MCF 10A (cell line): ENCODE measurements around the gene MCC. TPM values are rescaled to one million over a fixed set of nuclear protein-coding genes. Genes with fewer than 3 reads are reported as not detected.

ENCODE experiments used
- BruUV-seq: library from RNA; stranded (reverse); fragments of 400-500 nt; replicated peaks from 2 replicates; lab custom pipeline; 2021; lab: Mats Ljungman, UMichigan
- CTCF ChIA-PET: fragments of 300-600 bp; sonication (Branson Sonifier 250); formaldehyde crosslinking; extraction: SDS; loops from one replicate; lab custom pipeline; 2021; ENCODE audit warnings: antibody characterized with exemption, inconsistent platforms; lab: Yijun Ruan, JAX
- POLR2A ChIA-PET: fragments of 300-600, 350-650 bp; sonication (Branson Sonifier 250); formaldehyde crosslinking; extraction: SDS; loops from one replicate; lab custom pipeline; 2020; ENCODE audit warnings: antibody characterized with exemption, inconsistent platforms; lab: Yijun Ruan, JAX
- DNase-seq: peaks from one replicate; pipeline ENCODE4 v3.0.0-alpha.2; 2018; ENCODE audit not compliant: unreplicated experiment
- H3K27ac Mint-ChIP-seq: one replicate; pipeline ENCODE4 v1.8.0; 2022; ENCODE audit warnings: mild to moderate bottlenecking, low read depth, mixed read lengths; ENCODE audit not compliant: unreplicated experiment
- H3K27me3 Mint-ChIP-seq: one replicate; pipeline ENCODE4 v1.8.0; 2022; ENCODE audit warnings: mixed read lengths; ENCODE audit not compliant: insufficient read depth, unreplicated experiment
- H3K36me3 Mint-ChIP-seq: one replicate; pipeline ENCODE4 v1.8.0; 2022; ENCODE audit warnings: mild to moderate bottlenecking, moderate library complexity, mixed read lengths; ENCODE audit not compliant: insufficient read depth, unreplicated experiment
- H3K4me1 Mint-ChIP-seq: one replicate; pipeline ENCODE4 v1.8.0; 2022; ENCODE audit warnings: mixed read lengths; ENCODE audit not compliant: insufficient read depth, unreplicated experiment
- H3K4me3 Mint-ChIP-seq: one replicate; pipeline ENCODE4 v1.8.0; 2022; ENCODE audit warnings: mild to moderate bottlenecking, moderate library complexity, mixed read lengths; ENCODE audit not compliant: unreplicated experiment
- H3K9me3 Mint-ChIP-seq: one replicate; pipeline ENCODE4 v1.8.0; 2022; ENCODE audit warnings: mixed read lengths; ENCODE audit not compliant: unreplicated experiment
- intact Hi-C: fragments of 100-400 bp; cut with micrococcal nuclease; formaldehyde crosslinking; loops from 2 replicates; pipeline ENCODE4 v1.14.1; 2022
- total RNA-seq: library from RNA; stranded (reverse); gene quantifications from 2 replicates; pipeline ENCODE4 v1.2.3, GENCODE V29; 2022
- TF ChIP-seq, protein P1 (sequence below): fragments of 200-600 bp; IDR thresholded peaks from one replicate; pipeline ENCODE4 v1.8.0; 2022; ENCODE audit warnings: antibody characterized with exemption, mild to moderate bottlenecking; ENCODE audit not compliant: unreplicated experiment

Gene MCC
- total RNA-seq, 1 experiment from 2014 or later = 25.3 TPM

DNA sequence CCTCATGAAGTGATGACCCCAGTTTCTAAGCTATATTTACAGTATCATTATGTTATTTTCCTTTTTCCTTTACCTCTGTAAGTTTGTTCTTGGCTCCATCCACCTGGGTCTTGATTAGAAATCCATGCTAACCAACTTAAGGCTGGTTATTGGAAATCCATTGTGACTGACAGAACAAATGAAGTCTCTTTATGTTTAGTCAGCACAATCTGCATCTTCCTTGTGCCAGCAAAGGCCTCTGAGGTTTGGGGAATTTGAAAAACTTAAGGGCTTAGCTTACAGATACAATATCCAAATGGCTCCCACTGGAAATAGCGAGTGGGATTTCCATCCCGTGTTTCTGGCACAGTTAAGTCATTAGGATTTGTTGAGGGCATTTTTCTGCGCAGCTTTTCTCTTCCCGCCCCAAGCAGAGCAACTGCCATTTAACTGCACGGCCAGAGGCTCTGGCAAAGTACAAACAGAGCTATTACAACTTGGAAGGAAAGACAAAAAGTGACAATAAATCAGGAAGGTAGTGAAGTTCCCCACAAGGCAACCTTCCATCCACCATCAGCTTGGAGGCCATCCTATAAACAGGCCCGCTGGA, 447.5 kb downstream of the MCC start:
- TF ChIP-seq, protein P1, sequence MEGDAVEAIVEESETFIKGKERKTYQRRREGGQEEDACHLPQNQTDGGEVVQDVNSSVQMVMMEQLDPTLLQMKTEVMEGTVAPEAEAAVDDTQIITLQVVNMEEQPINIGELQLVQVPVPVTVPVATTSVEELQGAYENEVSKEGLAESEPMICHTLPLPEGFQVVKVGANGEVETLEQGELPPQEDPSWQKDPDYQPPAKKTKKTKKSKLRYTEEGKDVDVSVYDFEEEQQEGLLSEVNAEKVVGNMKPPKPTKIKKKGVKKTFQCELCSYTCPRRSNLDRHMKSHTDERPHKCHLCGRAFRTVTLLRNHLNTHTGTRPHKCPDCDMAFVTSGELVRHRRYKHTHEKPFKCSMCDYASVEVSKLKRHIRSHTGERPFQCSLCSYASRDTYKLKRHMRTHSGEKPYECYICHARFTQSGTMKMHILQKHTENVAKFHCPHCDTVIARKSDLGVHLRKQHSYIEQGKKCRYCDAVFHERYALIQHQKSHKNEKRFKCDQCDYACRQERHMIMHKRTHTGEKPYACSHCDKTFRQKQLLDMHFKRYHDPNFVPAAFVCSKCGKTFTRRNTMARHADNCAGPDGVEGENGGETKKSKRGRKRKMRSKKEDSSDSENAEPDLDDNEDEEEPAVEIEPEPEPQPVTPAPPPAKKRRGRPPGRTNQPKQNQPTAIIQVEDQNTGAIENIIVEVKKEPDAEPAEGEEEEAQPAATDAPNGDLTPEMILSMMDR = no peak
- Mint-ChIP-seq H3K9me3 (no peaks in the 10 kb centered on the region), H3K4me3 (no peak overlapping the region), H3K27me3 (no peaks in the 10 kb centered on the region), H3K4me1 (peaks cover 16% of the 10 kb centered on the region), H3K36me3 (peaks cover 48% of the 10 kb centered on the region), H3K27ac (no peak overlapping the region)
- no TSS peak for BruUV-seq
- ChIA-PET POLR2A (no interaction called here), CTCF (interaction anchor here (0.7 to 1.6 kb wide), 3 partner anchors 45 to 289 kb away, joined by 3 to 4 read pairs (median 3); no protein-coding TSS in a partner anchor)
- no peak for DNase-seq
- intact Hi-C loops = loop anchor here (5.0 kb wide), 1 partner anchor 472 kb away; the partner anchor contains the start of gene YTHDC2

DNA sequence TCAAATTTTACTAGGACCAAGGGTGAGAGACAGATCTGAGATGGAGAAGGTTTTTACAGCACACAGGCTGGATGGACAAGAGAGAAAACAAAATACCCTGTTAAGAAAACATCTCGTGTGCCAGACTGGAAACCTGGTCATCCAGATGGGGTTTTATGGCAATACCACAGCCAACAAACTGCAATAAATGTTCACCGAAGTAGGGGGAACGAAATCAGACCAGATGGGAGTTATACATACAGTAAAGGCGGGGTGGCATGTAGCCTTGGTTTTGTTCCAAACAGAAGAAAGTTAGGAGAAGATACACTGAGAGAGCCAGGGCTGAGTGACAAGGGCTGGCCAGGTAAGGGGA, 448.3 kb downstream of the MCC start:
- TF ChIP-seq, protein P1 = no peak
- intact Hi-C loops = loop anchor here (2.0 to 5.0 kb wide), 2 partner anchors 43 to 472 kb away; partner anchors contain the start of gene YTHDC2
- POLR2A ChIA-PET = no interaction called here
- no peak for DNase-seq
- no TSS peak for BruUV-seq
- CTCF ChIA-PET = no interaction called here
- peaks cover 16% of the 10 kb centered on the region for H3K4me1 Mint-ChIP-seq
- no peak overlapping the region for H3K27ac Mint-ChIP-seq
- no peak overlapping the region for H3K4me3 Mint-ChIP-seq
- H3K9me3 Mint-ChIP-seq = no peaks in the 10 kb centered on the region
- H3K36me3 Mint-ChIP-seq = peaks cover 48% of the 10 kb centered on the region
- H3K27me3 Mint-ChIP-seq = no peaks in the 10 kb centered on the region

DNA sequence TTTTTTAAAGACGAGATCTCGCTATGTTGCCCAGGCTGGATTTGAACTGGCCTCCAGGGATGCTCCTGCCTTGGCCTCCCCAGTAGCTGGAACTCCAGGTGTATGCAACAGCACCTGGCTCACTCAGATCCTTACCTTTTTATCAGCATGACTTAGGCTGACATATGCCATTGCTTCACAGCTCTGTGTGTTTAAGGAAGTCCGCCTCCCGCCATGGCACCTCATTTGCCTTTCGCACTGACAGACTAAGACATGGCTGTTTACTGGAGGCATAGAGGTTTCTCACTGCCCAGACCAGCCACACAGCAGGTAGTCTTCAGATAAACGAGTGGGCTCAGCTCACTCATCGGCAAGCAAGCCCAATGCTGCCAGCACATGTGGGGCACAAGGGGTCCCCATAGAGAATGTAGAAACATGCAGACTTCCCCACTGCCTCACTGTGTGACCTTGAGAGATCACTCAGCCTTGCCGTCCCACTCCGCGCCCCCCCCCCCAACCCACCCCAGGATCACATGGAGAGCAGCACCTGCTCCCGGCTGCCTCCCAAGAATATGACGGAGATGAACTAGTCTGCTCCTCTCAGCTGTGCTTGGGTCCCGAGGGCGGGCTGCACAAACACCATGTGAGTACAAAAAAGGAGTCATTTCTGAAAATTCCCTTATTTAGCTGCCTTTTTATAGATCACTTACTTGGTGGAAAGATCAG, 448.9 kb downstream of the MCC start:
- Mint-ChIP-seq H3K27ac (no peak overlapping the region), H3K4me3 (no peak overlapping the region), H3K4me1 (peaks cover 16% of the 10 kb centered on the region), H3K36me3 (peaks cover 43% of the 10 kb centered on the region), H3K9me3 (no peaks in the 10 kb centered on the region), H3K27me3 (no peaks in the 10 kb centered on the region)
- TF ChIP-seq, protein P1 = no peak
- no TSS peak for BruUV-seq
- intact Hi-C loops = loop anchor here (2.0 kb wide), 1 partner anchor 43 kb away; no protein-coding TSS in a partner anchor
- ChIA-PET CTCF (interaction anchor here (0.6 kb wide), 3 partner anchors 205 to 452 kb away, joined by 3 to 5 read pairs (median 3); no protein-coding TSS in a partner anchor), POLR2A (no interaction called here)
- DNase-seq = no peak

DNA sequence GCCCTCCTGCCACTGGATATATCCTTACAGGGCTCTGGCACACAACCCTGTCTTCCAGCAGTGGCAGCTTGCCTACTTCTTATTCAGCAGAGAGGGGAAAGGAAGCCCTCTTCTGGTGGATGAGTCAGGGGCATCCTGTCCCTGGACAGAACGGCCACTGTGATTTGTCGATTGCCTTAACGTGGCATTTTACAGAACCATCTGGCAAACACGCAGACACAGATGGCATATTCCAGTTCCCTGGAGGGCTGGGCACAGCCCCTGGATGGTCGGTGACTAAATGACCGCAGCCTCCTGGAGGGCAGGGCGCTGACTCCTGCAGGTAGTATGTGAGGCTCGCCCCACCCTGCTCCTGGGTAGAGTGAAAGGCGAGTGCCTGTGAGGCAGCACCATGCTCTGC, 449.5 kb downstream of the MCC start:
- POLR2A ChIA-PET = no interaction called here
- Mint-ChIP-seq H3K4me3 (no peak overlapping the region), H3K27ac (peak overlapping the region; percentile 14), H3K27me3 (no peaks in the 10 kb centered on the region), H3K4me1 (peaks cover 16% of the 10 kb centered on the region), H3K36me3 (peaks cover 36% of the 10 kb centered on the region), H3K9me3 (no peaks in the 10 kb centered on the region)
- no TSS peak for BruUV-seq
- peak; percentile 73 for DNase-seq
- CTCF ChIA-PET = interaction anchor here (0.6 kb wide), 3 partner anchors 256 to 453 kb away, joined by 3 read pairs; no protein-coding TSS in a partner anchor
- intact Hi-C loops = loop anchor here (2.0 kb wide), 1 partner anchor 42 kb away; no protein-coding TSS in a partner anchor
- TF ChIP-seq, protein P1 = no peak
